ENCODE data around the gene RBM25. TPM values are rescaled to one million over a fixed set of nuclear protein-coding genes. Genes with fewer than 3 reads are reported as not detected.
A peak's percentile ranks its signal among the peaks of the same experiment; 100 is the strongest.

Gene RBM25
- total RNA-seq, 3 donors from 2014 or later, result 69.9 to 90.6 (median 76.4) TPM

DNA sequence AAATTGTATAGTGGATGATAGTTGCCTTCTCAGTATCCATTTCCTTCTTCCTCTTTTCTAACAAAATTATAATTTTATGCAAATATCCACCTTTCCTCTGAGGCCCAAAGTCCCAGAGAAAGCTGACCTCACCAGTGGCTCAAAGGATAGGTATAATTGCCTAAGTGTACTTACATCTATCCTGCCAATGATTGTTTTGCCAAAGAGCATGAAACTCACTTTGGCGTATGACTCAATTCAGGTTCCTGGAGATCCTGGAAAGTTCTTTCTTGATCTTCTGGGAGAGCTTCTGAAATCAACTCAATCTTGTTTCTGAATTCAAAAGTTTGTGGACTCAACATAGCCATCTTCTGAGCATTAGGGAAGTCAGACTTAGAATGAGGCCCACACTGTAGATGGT, 10.5 kb upstream of the RBM25 start:
- TF ChIP-seq POLR2AphosphoS5 (IDR thresholded peaks at IDR 0.05), result no peak
- TF ChIP-seq POLR2A (IDR thresholded peaks at IDR 0.05), result no peak
- TF ChIP-seq, protein P1, sequence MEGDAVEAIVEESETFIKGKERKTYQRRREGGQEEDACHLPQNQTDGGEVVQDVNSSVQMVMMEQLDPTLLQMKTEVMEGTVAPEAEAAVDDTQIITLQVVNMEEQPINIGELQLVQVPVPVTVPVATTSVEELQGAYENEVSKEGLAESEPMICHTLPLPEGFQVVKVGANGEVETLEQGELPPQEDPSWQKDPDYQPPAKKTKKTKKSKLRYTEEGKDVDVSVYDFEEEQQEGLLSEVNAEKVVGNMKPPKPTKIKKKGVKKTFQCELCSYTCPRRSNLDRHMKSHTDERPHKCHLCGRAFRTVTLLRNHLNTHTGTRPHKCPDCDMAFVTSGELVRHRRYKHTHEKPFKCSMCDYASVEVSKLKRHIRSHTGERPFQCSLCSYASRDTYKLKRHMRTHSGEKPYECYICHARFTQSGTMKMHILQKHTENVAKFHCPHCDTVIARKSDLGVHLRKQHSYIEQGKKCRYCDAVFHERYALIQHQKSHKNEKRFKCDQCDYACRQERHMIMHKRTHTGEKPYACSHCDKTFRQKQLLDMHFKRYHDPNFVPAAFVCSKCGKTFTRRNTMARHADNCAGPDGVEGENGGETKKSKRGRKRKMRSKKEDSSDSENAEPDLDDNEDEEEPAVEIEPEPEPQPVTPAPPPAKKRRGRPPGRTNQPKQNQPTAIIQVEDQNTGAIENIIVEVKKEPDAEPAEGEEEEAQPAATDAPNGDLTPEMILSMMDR (IDR thresholded peaks at IDR 0.05), result no peak
- Histone ChIP-seq H3K4me3 (no peak overlapping the region), H3K9me3 (no peaks in the 10 kb centered on the region), H3K27ac (no peak overlapping the region), H3K27me3 (no peaks in the 10 kb centered on the region), H3K4me1 (no peaks in the 10 kb centered on the region), H3K36me3 (no peaks in the 10 kb centered on the region)
- intact Hi-C loops (cut with DNase I; ENCODE audit: low total_unique reads), result no loop called here
- DNase-seq (ENCODE audit: low spot score in 2 of 2), result no peak

DNA sequence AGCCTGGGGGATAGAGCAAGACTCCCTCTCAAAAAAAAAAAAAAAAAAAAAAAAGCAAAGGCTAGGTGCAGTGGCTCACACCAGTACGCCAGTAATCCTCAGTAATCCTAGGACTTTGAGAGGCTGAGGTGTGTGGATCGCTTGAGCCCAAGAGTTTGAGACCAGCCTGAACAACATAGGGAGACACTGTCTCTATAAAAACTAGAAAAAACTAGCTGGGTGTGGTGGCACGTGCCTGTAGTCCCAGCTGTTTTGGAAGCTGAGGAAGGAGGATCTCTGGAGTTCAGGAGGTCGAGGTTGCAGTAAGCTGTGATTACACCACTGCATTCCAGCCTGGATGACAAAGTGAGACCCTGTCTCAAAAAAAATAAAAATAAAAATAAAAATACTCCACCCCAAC, 8.9 kb upstream of the RBM25 start:
- intact Hi-C loops (cut with DNase I; ENCODE audit: low total_unique reads), result no loop called here
- TF ChIP-seq, protein P1 (IDR thresholded peaks at IDR 0.05), result no peak
- TF ChIP-seq POLR2A (IDR thresholded peaks at IDR 0.05) (no peak), POLR2AphosphoS5 (IDR thresholded peaks at IDR 0.05) (no peak)
- Histone ChIP-seq H3K27me3 (no peaks in the 10 kb centered on the region), H3K36me3 (no peaks in the 10 kb centered on the region), H3K4me3 (no peak overlapping the region), H3K9me3 (no peaks in the 10 kb centered on the region), H3K4me1 (no peaks in the 10 kb centered on the region), H3K27ac (no peak overlapping the region)
- DNase-seq (ENCODE audit: low spot score in 2 of 2), result no peak

DNA sequence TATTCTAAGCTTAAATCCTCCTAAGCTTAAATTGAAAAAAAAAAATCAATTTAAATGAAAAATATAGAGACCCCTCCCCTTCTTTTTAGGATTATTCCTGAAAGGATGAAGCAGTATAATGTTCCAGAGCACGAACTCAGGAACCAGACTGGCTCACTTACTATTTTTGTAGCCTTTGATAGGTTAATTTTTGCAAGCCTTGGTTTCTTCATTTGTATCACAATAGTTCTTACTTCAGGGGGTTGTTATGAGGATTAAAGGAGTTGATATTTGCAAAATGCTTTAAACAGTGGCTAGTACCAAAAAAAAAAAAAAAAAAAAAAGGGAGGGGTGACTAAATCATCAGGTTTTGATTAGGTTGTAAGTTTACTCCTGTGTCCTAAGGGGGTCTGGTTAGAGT, 3.1 kb upstream of the RBM25 start:
- TF ChIP-seq POLR2AphosphoS5 (IDR thresholded peaks at IDR 0.05), result no peak
- TF ChIP-seq, protein P1 (IDR thresholded peaks at IDR 0.05), result no peak
- TF ChIP-seq POLR2A (IDR thresholded peaks at IDR 0.05), result no peak
- no peak overlapping the region for H3K27ac ChIP-seq
- H3K36me3 ChIP-seq, result no peaks in the 10 kb centered on the region
- no peak for DNase-seq (ENCODE audit: low spot score in 2 of 2)
- no peaks in the 10 kb centered on the region for H3K9me3 ChIP-seq
- H3K4me3 ChIP-seq, result no peak overlapping the region
- intact Hi-C loops (cut with DNase I; ENCODE audit: low total_unique reads), result no loop called here
- peaks cover 0 to 2% of the 10 kb centered on the region in 2 donors for H3K4me1 ChIP-seq
- H3K27me3 ChIP-seq, result no peaks in the 10 kb centered on the region

DNA sequence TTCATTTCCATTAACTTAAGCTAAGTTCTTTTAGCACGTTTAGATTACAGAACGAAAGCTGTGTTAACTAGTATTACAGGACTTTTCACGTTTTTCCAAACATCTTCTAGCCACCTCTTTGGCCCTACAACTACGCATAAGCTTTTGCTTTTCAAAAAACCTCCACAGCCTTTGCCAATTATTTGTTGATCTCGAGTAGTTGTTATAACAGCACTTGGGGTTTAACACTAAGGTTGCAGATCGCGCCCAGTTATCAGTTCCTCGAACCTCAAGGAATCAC, 450 bp upstream of the RBM25 start:
- Histone ChIP-seq H3K27ac (peak overlapping the region; percentile 93 to 96), H3K4me1 (peaks cover 0 to 6% of the 10 kb centered on the region in 2 donors), H3K27me3 (no peaks in the 10 kb centered on the region), H3K9me3 (no peaks in the 10 kb centered on the region), H3K4me3 (peak overlapping the region; percentile 71 to 93 (median 89)), H3K36me3 (no peaks in the 10 kb centered on the region)
- intact Hi-C loops (cut with DNase I; ENCODE audit: low total_unique reads), result no loop called here
- TF ChIP-seq POLR2A (IDR thresholded peaks at IDR 0.05) (no peak), POLR2AphosphoS5 (IDR thresholded peaks at IDR 0.05) (no peak)
- DNase-seq (ENCODE audit: low spot score in 2 of 2), result no peak

DNA sequence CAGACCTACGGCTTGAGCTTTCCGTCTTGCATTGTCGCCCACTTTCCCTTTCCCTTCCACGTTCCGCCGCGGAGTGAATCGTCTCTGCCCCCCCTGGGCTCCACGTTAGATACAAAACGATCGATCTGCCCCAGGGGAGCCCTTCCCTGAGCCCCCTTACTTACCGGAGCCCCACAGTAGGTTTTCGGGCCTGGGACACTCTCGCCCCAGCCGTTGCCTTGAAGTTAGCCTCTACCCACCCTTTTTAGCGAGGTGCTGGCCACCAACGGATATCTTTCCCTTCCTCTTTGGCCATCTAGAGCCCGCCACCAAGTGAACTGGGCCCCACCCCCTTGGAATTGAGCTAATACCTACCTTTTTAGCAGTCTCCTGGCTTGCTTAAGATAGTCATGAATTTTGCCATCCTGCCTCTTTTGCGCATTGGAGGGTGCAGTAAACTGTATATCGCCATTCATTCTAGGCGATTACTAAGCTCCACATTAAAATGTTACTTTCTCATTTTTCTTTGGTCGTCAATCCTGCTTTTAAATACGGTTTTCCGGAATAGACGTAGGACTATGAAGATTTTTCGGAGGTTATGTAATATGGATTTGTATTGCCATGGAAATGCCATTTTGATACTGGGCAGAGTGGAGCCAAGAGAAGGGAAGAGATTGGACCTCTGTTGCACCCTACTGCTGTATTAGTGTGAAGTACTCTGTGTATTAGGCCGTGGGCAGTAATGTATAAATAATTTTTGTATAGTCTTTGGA, 764 bp downstream of the RBM25 start:
- DNase-seq (ENCODE audit: low spot score in 2 of 2), result peak in 1 of 2 donors; percentile 38
- H3K9me3 ChIP-seq, result no peaks in the 10 kb centered on the region
- H3K27ac ChIP-seq, result peak overlapping the region; percentile 93 to 96

More for the DNA sequence above, 764 bp downstream of the RBM25 start:
- Histone ChIP-seq H3K27me3 (no peaks in the 10 kb centered on the region), H3K4me1 (peaks cover 0 to 6% of the 10 kb centered on the region in 2 donors), H3K36me3 (no peaks in the 10 kb centered on the region), H3K4me3 (peak overlapping the region; percentile 71 to 93 (median 89))
- no peak for TF ChIP-seq POLR2A (IDR thresholded peaks at IDR 0.05)
- TF ChIP-seq, protein P1 (IDR thresholded peaks at IDR 0.05), result no peak
- TF ChIP-seq POLR2AphosphoS5 (IDR thresholded peaks at IDR 0.05), result no peak
- intact Hi-C loops (cut with DNase I; ENCODE audit: low total_unique reads), result no loop called here
